Subcutaneous adipose tissue (tissue), 4 donors: ENCODE data around the gene MTCL1. TPM values are rescaled to one million over a fixed set of nuclear protein-coding genes. Genes with fewer than 3 reads are reported as not detected.

Experiments
- total RNA-seq, 4 donors: library from RNA; depleted of rRNA; stranded (reverse); fragments of >200 nt; gene quantifications; one replicate each; pipeline ENCODE4 v1.1.0, GENCODE V29; 2016
- TF ChIP-seq, protein P1 (sequence below): fragments of 450-650 bp; IDR thresholded peaks from one replicate; pipeline ENCODE4 v1.5.1; 2016; ENCODE audit warnings: low read depth, mild to moderate bottlenecking, control low read depth, antibody characterized with exemption, moderate library complexity

The MTCL1 gene
- total RNA-seq, 4 donors from 2014 or later = 1.5 to 5.9 (median 2.7) TPM

DNA sequence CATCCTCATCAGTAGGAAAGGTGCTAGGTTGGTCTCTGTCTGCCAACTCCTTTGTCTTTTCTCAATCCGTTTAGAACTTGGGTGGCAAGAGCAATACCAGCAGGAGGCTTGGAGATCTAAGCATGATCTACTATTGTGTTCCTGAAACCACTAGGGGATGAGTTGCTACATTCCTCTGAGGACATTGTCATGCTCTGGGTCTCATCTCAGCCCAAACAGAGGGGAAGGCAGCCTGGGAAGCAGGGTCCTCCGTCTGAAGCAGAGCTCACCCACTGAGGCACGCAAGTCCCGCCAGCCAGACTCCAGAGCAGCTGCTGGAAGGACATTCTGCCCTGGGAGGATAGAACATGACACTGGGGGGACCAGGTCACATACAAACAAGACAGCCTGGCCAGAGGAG, 162.9 kb downstream of the MTCL1 start:
- TF ChIP-seq, protein P1, sequence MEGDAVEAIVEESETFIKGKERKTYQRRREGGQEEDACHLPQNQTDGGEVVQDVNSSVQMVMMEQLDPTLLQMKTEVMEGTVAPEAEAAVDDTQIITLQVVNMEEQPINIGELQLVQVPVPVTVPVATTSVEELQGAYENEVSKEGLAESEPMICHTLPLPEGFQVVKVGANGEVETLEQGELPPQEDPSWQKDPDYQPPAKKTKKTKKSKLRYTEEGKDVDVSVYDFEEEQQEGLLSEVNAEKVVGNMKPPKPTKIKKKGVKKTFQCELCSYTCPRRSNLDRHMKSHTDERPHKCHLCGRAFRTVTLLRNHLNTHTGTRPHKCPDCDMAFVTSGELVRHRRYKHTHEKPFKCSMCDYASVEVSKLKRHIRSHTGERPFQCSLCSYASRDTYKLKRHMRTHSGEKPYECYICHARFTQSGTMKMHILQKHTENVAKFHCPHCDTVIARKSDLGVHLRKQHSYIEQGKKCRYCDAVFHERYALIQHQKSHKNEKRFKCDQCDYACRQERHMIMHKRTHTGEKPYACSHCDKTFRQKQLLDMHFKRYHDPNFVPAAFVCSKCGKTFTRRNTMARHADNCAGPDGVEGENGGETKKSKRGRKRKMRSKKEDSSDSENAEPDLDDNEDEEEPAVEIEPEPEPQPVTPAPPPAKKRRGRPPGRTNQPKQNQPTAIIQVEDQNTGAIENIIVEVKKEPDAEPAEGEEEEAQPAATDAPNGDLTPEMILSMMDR = no peak

DNA sequence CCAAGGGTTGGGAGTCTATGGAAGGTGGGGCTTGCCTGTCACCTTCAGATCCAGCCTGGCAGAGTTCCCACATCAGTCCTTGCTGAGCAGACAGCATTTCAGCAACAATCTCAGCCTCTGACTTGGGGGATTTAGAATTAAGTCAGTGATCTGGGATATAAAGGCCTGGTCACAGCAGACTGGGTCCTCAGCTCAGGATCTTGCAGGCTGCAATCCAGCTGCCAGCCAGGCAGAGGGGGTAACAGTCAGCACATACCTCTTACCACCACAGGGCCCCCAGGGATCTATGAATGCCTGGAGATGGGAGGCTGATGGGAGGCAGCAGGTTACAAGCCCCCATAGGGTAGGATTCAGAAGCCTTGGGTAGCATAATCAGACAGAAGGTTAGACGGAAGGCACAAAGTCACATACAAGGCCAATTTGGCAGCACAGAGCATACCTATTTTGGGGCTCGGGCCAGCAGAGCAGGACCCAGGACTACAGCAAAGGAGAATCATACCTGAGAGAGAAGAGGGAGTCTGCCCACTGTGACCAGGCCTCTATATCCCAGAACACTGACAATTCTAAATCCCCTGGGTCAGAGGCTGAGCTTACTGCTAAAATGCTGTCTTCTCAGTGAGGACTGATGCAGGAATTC, 163.5 kb downstream of the MTCL1 start:
- TF ChIP-seq, protein P1 = no peak

DNA sequence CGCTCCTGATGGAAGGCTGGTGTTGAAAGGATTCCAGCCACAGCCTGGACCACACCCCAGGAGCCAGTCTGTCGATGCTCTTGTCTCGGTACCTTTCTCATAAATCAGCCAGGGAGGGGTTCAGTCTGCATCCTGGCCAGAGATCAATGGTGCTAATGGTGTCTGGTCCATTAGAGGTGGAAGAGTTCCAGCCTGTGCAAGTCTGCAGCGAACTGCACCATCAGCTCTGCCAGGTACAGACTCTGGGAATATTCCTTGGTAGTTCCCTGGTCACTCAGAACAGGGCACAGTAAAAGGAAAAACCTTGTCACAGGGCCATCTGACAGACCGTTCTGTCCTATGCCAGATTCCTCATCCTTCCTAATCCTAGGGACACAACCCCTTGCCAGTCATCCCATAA, 164.3 kb downstream of the MTCL1 start:
- TF ChIP-seq, protein P1 = no peak

DNA sequence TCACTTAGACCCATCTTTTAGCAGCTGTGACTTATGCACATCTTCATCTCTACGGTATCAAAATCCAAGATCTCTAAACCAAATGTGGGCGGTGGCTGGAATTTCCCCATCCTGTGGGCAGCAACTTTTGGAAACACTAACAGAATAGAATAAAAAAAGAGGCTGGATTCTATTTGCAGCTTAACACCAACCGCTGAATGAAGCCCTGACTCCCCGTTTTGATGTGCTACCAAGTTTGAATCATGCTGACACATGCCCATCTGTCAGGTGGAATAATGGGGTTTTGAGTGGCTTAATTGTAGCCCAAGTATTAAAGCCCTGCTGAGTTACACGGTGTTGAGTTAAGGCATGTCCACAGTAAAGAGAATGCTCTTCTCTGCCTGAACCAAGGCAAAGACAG, 165.2 kb downstream of the MTCL1 start:
- TF ChIP-seq, protein P1 = no peak

DNA sequence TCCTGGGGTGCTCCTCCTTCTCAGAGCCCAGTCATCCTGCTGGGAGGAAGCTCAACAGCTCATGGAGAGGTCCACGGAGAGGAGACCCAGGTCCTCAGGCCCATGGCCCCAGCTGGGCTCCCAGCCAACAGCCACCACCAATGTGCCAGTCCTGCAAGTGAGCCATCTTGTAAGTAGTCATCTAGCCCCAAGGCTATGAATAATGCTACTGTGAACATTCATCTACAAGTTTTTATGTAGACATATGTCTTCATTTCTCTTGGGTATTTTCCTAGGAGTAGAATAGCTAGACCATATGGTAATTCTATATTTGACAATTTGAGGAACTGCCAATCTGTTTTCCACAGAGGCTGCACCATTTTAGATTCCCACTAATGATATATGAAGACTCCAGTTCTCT, 166.1 kb downstream of the MTCL1 start:
- TF ChIP-seq, protein P1 = no peak

DNA sequence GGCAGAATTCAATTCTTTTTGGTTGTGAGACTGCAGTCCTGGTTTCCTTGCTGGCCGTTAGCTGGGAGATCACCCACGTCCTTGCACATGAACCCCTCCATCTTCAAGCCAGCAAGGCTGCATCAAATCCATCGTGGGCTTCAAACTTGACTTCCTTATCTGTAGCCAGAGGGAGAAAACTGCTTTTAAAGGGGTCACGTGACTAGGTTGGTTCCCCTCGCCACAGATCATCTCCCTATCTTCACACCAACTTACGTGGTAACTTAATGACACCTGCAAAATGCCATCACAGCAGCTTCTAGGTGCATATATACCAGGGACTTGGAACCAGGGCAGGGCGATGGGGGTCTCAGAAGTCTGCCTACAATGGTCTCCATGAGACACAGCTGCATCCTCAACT, 169.5 kb downstream of the MTCL1 start:
- TF ChIP-seq, protein P1 = no peak

DNA sequence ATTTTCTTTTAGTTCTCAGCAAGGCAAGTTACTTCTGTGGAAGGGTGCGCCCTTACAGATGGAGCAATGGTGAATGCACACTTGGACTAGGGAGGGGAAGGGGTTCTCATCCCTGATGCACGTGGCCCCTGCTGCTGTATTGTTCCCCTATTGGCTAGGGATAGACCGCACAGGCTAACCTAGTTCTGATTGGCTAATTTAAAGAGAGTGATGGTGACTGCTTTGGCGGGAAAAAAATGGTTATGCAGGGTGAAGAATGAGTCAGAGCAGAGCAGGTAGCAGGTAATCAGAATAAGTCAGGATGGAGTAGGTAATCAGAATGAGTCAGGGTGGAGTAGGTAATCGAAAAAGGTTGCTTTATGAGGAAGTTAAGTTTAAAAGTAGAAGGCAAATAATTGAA, 171.5 kb downstream of the MTCL1 start:
- TF ChIP-seq, protein P1 = no peak
